HK-2 (cell line): ENCODE results near the gene MYBPHL.
A peak's percentile ranks its signal among the peaks of the same experiment; 100 is the strongest.

Experiments used
- DNase-seq: peaks from one replicate; pipeline ENCODE4 v3.0.0-alpha.2; 2018; ENCODE audit not compliant: unreplicated experiment

MYBPHL gene

GRCh38 chr1:109265741-109266330 is 41.0 kb downstream of the MYBPHL start:
- DNase-seq, result no peak

- DNase-seq, result no peak
Measured at GRCh38 chr1:109265016-109265415, 41.8 kb downstream of the MYBPHL start.

GRCh38 chr1:109264379-109264755 is 42.4 kb downstream of the MYBPHL start:
- no peak for DNase-seq

- peak; percentile 90 for DNase-seq
Measured at GRCh38 chr1:109263597-109264378, 43.0 kb downstream of the MYBPHL start.

- DNase-seq, result no peak
Measured at GRCh38 chr1:109263234-109263596, 43.6 kb downstream of the MYBPHL start.

GRCh38 chr1:109262231-109263055 is 44.4 kb downstream of the MYBPHL start:
- no peak for DNase-seq

GRCh38 chr1:109261578-109261977 is 45.2 kb downstream of the MYBPHL start:
- no peak for DNase-seq

GRCh38 chr1:109261006-109261405 is 45.8 kb downstream of the MYBPHL start:
- no peak for DNase-seq

GRCh38 chr1:109259674-109260557 is 46.9 kb downstream of the MYBPHL start:
- no peak for DNase-seq

- no peak for DNase-seq
Measured at GRCh38 chr1:109258481-109259466, 48.0 kb downstream of the MYBPHL start.

GRCh38 chr1:109257682-109258421 is 49.0 kb downstream of the MYBPHL start:
- no peak for DNase-seq

- DNase-seq, result peak; percentile 43
Measured at GRCh38 chr1:109256971-109257681, 49.7 kb downstream of the MYBPHL start.

GRCh38 chr1:109256085-109256484 is 50.7 kb downstream of the MYBPHL start:
- DNase-seq, result no peak

GRCh38 chr1:109255678-109256077 is 51.1 kb downstream of the MYBPHL start:
- DNase-seq, result no peak

GRCh38 chr1:109255097-109255651 is 51.6 kb downstream of the MYBPHL start:
- no peak for DNase-seq

GRCh38 chr1:109254621-109255096 is 52.2 kb downstream of the MYBPHL start:
- DNase-seq, result peak; percentile 68

GRCh38 chr1:109253803-109254620 is 52.8 kb downstream of the MYBPHL start:
- peak; percentile 77 for DNase-seq
